K562 (cell line): ENCODE measurements around the gene VPS9D1. TPM values are rescaled to one million over a fixed set of nuclear protein-coding genes. Genes with fewer than 3 reads are reported as not detected.

Experiments
- ARID2 ChIP-seq: fragments of 450-650 bp; IDR thresholded peaks from 2 replicates; pipeline ENCODE4 v1.6.1; 2017; ENCODE audit warnings: antibody characterized with exemption, mild to moderate bottlenecking
- ATF7 ChIP-seq: fragments of 450-650 bp; IDR thresholded peaks from 2 replicates; pipeline ENCODE4 v1.7.1; 2014; ENCODE audit warnings: mild to moderate bottlenecking, moderate library complexity
- CHCHD3 ChIP-seq: fragments of 250-450 bp; sonication (Bioruptor Pico); IDR thresholded peaks from 2 replicates; pipeline ENCODE4 v2.1.2; 2022; ENCODE audit warnings: mild to moderate bottlenecking
- HINFP ChIP-seq: fragments of 450-650 bp; conservative IDR thresholded peaks from 2 replicates; pipeline ENCODE4 v1.6.1; 2016; ENCODE audit warnings: missing genetic modification characterization, low read depth, mild to moderate bottlenecking, control low read depth, missing compliant biosample characterization
- ILF3 ChIP-seq: fragments of 450-650 bp; IDR thresholded peaks from 2 replicates; pipeline ENCODE4 v1.6.1; 2018; ENCODE audit warnings: antibody characterized with exemption, mild to moderate bottlenecking, moderate library complexity, borderline replicate concordance
- MEIS2 ChIP-seq: fragments of 450-650 bp; IDR thresholded peaks from 2 replicates; pipeline ENCODE4 v1.6.1; 2014; ENCODE audit warnings: mild to moderate bottlenecking; ENCODE audit not compliant: partially characterized antibody
- NFE2 ChIP-seq: IDR thresholded peaks from 2 replicates; pipeline ENCODE4 v1.6.1; 2014; ENCODE audit warnings: antibody characterized with exemption, low read depth
- NFYB ChIP-seq: IDR thresholded peaks from 2 replicates; pipeline ENCODE4 v1.6.1; 2011; ENCODE audit warnings: mild to moderate bottlenecking, moderate library complexity; ENCODE audit not compliant: insufficient read length; ENCODE audit errors: extremely low read depth
- PRDM10 ChIP-seq: fragments of 450-650 bp; IDR thresholded peaks from 2 replicates; pipeline ENCODE4 v1.6.1; 2018; ENCODE audit not compliant: partially characterized antibody
- SIRT6 ChIP-seq: IDR thresholded peaks from one replicate; pipeline ENCODE4 v1.6.1; 2012; ENCODE audit warnings: low read depth, mild to moderate bottlenecking, control low read depth, inconsistent platforms, low read length, moderate library complexity
- SMARCB1 ChIP-seq: IDR thresholded peaks from 2 replicates; pipeline ENCODE4 v1.6.1; 2011; ENCODE audit warnings: improper control_type of control experiment, low read depth; ENCODE audit not compliant: insufficient read length
- SMARCC2 ChIP-seq: fragments of 450-650 bp; IDR thresholded peaks from 2 replicates; pipeline ENCODE4 v1.6.1; 2017; ENCODE audit warnings: antibody characterized with exemption, moderate library complexity, mild to moderate bottlenecking, low read depth
- ZBED1 ChIP-seq: IDR thresholded peaks from 2 replicates; pipeline ENCODE4 v1.6.1; 2014
- ZNF766 ChIP-seq: fragments of 200-800 bp; sonication (Bioruptor generic); conservative IDR thresholded peaks from 2 replicates; pipeline ENCODE4 v1.6.1; 2016; ENCODE audit warnings: missing genetic modification characterization, missing compliant biosample characterization
- polyA plus RNA-seq, 8 experiments: library from polyadenylated mRNA; depleted of rRNA in 4 of 8; stranded (reverse) in 5 of 8; unstranded in 3 of 8; fragments of >200 nt; fragmentation: Nextera tagmentation in 2 of 8; fragmentation: Illumina TruSeq in 1 of 8; extraction: Ambion mirVana in 2 of 8; extraction: Trizol in 1 of 8; gene quantifications; 2 replicates each; pipeline versions ENCODE4 v1.2.1 to v1.2.3, GENCODE V29; 2011 to 2014; ENCODE audit warnings: inconsistent platforms in 1 of 8, missing spikeins in 1 of 8
- total RNA-seq, 7 experiments: library from RNA; depleted of rRNA in 6 of 7; stranded (reverse); fragments of >200 nt in 6 of 7; fragmentation: Illumina TruSeq in 2 of 7; extraction: Trizol in 2 of 7; gene quantifications; 2 replicates each; pipeline versions ENCODE4 v1.2.1 to v1.2.3, GENCODE V29; 2011 to 2021; ENCODE audit warnings: low replicate concordance in 1 of 7
- TF ChIP-seq, protein P1 (sequence below): fragments of 250-450 bp; sonication (Bioruptor Pico); IDR thresholded peaks from 2 replicates; pipeline ENCODE4 v1.8.0; 2022; ENCODE audit warnings: moderate library complexity, mild to moderate bottlenecking, inconsistent platforms
- TF ChIP-seq, protein P2 (sequence below): sonication (generic); formaldehyde crosslinking; IDR thresholded peaks from 2 replicates; pipeline ENCODE4 v1.8.0; 2022; ENCODE audit warnings: mild to moderate bottlenecking, missing genetic modification reagents
- TF ChIP-seq, protein P3 (sequence below), 2 experiments: IDR thresholded peaks in 1 of 2; conservative IDR thresholded peaks in 1 of 2; 2 replicates each; pipeline ENCODE4 v1.6.1; 2016; ENCODE audit warnings: low read depth in 2 of 2, mild to moderate bottlenecking in 1 of 2, missing compliant biosample characterization in 1 of 2, missing genetic modification characterization in 1 of 2, moderate library complexity in 1 of 2

The VPS9D1 gene
- total and polyA plus RNA-seq, 9 of the 15 experiments (the other 6 are each of a cell fraction or from before 2014, with no cell fraction given): 0.33 to 3.1 (median 1.1) TPM

DNA sequence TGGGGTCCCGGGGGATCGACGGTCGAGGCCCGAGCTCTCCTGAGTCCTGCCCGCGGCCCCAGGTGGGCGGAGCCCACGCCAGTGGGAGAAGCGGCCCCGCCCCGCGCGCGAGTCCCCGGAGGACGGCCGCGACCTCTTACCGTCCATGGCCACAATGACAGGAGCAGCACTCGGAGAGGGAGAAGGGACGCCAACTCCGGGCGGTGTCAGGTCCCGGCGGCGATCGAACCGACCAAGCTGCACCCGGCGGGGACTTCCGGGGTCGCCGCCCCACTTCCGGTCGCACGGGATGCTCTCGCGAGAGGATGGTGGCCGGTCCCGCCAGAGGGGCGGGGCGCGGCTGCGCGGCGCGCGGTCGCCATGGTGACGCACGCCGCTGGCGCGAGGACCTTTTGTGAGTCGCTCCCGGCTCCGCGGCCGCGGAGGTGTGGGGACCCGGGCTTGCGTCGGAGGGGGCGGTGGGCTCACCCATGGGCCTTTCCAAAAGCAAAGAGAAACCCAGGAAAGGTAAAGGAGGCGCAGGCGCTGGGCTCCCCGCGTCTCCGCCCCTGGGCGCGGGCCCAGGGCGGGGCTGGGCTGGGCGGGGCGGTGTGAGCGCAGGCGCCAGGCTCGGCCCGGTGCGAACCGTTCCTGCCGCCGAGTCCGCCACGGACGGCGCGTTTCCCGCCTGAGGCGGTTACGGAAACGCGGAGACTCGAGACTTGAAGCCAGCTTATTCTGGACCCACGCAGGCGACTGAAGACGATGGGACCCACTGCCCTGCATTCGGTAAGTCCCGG is 63.1 kb downstream of the VPS9D1 start, which contains the start of the genes CHMP1A and SPATA33 (continued):
- no peak for TF ChIP-seq PRDM10
- TF ChIP-seq CHCHD3 (CRISPR knock-in tag): no peak
- TF ChIP-seq HINFP (tag): no peak
- TF ChIP-seq, protein P1, sequence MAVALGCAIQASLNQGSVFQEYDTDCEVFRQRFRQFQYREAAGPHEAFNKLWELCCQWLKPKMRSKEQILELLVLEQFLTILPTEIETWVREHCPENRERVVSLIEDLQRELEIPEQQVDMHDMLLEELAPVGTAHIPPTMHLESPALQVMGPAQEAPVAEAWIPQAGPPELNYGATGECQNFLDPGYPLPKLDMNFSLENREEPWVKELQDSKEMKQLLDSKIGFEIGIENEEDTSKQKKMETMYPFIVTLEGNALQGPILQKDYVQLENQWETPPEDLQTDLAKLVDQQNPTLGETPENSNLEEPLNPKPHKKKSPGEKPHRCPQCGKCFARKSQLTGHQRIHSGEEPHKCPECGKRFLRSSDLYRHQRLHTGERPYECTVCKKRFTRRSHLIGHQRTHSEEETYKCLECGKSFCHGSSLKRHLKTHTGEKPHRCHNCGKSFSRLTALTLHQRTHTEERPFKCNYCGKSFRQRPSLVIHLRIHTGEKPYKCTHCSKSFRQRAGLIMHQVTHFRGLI: no peak
- TF ChIP-seq SMARCB1: no peak
- no peak for TF ChIP-seq SMARCC2
- peak; percentile 57; the same call in 1 of the 2 replicates for TF ChIP-seq ATF7
- TF ChIP-seq NFE2: no peak
- TF ChIP-seq, protein P2, sequence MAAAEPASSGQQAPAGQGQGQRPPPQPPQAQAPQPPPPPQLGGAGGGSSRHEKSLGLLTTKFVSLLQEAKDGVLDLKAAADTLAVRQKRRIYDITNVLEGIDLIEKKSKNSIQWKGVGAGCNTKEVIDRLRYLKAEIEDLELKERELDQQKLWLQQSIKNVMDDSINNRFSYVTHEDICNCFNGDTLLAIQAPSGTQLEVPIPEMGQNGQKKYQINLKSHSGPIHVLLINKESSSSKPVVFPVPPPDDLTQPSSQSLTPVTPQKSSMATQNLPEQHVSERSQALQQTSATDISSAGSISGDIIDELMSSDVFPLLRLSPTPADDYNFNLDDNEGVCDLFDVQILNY (CRISPR knock-in tag): peak; percentile 69; the same call in 1 of the 2 replicates
- no peak for TF ChIP-seq MEIS2
- TF ChIP-seq ILF3: no peak
- TF ChIP-seq ZNF766 (CRISPR knock-in tag): no peak
- TF ChIP-seq SIRT6: no peak
- no peak for TF ChIP-seq ARID2
- no peak for TF ChIP-seq ZBED1
- TF ChIP-seq, protein P3, sequence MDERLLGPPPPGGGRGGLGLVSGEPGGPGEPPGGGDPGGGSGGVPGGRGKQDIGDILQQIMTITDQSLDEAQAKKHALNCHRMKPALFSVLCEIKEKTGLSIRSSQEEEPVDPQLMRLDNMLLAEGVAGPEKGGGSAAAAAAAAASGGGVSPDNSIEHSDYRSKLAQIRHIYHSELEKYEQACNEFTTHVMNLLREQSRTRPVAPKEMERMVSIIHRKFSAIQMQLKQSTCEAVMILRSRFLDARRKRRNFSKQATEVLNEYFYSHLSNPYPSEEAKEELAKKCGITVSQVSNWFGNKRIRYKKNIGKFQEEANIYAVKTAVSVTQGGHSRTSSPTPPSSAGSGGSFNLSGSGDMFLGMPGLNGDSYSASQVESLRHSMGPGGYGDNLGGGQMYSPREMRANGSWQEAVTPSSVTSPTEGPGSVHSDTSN (CRISPR knock-in tag; IDR thresholded peaks at IDR 0.05; ENCODE audit: low read depth): no peak
- TF ChIP-seq, protein P3 (tag; conservative IDR thresholded peaks at IDR 0.05; ENCODE audit: low read depth): no peak
- no peak for TF ChIP-seq NFYB
